Neutrophil (primary cell): ENCODE results near the gene BDKRB1.

Experiments
- H3K27ac ChIP-seq: fragments of 200-600 bp; sonication (generic); 2 replicates; pipeline ENCODE4 v1.5.1; 2016; ENCODE audit warnings: mild to moderate bottlenecking, moderate library complexity
- H3K27me3 ChIP-seq: fragments of 200-600 bp; sonication (generic); 2 replicates; pipeline ENCODE4 v1.6.0; 2016; ENCODE audit warnings: mild to moderate bottlenecking
- H3K36me3 ChIP-seq: fragments of 200-600 bp; sonication (generic); 2 replicates; pipeline ENCODE4 v1.5.1; 2017
- H3K4me1 ChIP-seq, 2 experiments: fragments of 200-600 bp in 1 of 2; sonication (generic) in 1 of 2; 1 replicate in 1 of 2; 2 replicates in 1 of 2; pipeline versions ENCODE4 v1.5.1 to v1.6.1; 2013 to 2016; ENCODE audit warnings: low read depth in 1 of 2, low read length in 1 of 2, mild to moderate bottlenecking in 1 of 2, moderate library complexity in 1 of 2; ENCODE audit not compliant: control insufficient read depth in 1 of 2, insufficient read depth in 1 of 2
- H3K4me3 ChIP-seq, 2 experiments: fragments of 200-600 bp in 1 of 2; sonication (generic) in 1 of 2; 1 replicate in 1 of 2; 2 replicates in 1 of 2; pipeline ENCODE4 v1.5.1; 2013 to 2016; ENCODE audit warnings: low read depth in 1 of 2, low read length in 1 of 2, mild to moderate bottlenecking in 1 of 2, moderate library complexity in 1 of 2
- H3K9me3 ChIP-seq: fragments of 200-600 bp; sonication (generic); 2 replicates; pipeline ENCODE4 v1.5.1; 2016
- TF ChIP-seq, protein P1 (sequence below): fragments of 200-600 bp; sonication (generic); IDR thresholded peaks from 2 replicates; pipeline ENCODE4 v1.5.1; 2016; ENCODE audit warnings: antibody characterized with exemption

Gene BDKRB1

DNA sequence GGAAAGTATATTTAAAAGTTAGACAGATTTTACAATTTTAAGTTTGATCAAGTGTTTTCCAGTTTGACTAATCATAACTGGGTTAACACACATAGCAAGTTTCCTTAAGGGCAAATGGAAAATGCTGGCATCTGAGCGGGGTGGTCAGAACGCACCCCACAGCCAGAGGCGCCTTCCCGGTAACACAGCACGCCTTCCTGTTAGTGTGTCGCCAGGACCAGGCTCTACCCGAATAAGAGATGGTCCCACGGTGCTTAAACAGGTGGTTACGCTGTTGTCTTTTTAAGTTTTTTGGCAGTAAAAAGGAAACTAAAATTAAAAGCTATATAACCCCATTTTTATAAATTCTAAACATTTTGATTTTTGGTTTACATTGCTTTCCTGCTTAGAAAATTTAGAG lies 28.0 kb downstream of the BDKRB1 start:
- TF ChIP-seq, protein P1, sequence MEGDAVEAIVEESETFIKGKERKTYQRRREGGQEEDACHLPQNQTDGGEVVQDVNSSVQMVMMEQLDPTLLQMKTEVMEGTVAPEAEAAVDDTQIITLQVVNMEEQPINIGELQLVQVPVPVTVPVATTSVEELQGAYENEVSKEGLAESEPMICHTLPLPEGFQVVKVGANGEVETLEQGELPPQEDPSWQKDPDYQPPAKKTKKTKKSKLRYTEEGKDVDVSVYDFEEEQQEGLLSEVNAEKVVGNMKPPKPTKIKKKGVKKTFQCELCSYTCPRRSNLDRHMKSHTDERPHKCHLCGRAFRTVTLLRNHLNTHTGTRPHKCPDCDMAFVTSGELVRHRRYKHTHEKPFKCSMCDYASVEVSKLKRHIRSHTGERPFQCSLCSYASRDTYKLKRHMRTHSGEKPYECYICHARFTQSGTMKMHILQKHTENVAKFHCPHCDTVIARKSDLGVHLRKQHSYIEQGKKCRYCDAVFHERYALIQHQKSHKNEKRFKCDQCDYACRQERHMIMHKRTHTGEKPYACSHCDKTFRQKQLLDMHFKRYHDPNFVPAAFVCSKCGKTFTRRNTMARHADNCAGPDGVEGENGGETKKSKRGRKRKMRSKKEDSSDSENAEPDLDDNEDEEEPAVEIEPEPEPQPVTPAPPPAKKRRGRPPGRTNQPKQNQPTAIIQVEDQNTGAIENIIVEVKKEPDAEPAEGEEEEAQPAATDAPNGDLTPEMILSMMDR, result no peak
- peaks cover 57% of the 10 kb centered on the region for H3K36me3 ChIP-seq
- H3K4me3 ChIP-seq, result no peak overlapping the region

DNA sequence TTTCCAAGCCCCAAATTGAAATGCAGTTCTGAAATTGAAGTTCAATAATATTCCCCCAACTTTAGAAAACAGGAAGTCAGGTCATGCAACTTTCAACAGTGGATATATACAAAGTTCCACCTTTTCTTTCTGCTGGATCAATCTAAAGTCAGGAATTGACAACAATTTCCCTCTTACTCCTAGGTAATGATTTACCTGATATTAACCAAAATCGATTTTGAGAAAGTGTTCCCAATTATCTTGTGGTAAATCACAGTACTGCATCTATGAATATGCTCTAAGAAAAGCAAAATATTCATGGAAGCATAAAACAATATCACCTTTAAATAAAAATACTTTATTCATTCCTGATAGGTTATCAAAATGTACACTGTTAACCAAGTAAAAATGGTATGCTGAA lies 28.4 kb downstream of the BDKRB1 start:
- H3K9me3 ChIP-seq, result no peaks in the 10 kb centered on the region
- TF ChIP-seq, protein P1, result no peak
- no peaks in the 10 kb centered on the region for H3K27me3 ChIP-seq
- H3K4me1 ChIP-seq, result no peaks in the 10 kb centered on the region
- H3K4me3 ChIP-seq, result no peak overlapping the region
- no peak overlapping the region for H3K27ac ChIP-seq
- H3K36me3 ChIP-seq, result peaks cover 61% of the 10 kb centered on the region

More for the DNA sequence above, 28.0 kb downstream of the BDKRB1 start:
- no peak overlapping the region for H3K27ac ChIP-seq
- no peaks in the 10 kb centered on the region for H3K4me1 ChIP-seq
- no peaks in the 10 kb centered on the region for H3K9me3 ChIP-seq
- no peaks in the 10 kb centered on the region for H3K27me3 ChIP-seq

DNA sequence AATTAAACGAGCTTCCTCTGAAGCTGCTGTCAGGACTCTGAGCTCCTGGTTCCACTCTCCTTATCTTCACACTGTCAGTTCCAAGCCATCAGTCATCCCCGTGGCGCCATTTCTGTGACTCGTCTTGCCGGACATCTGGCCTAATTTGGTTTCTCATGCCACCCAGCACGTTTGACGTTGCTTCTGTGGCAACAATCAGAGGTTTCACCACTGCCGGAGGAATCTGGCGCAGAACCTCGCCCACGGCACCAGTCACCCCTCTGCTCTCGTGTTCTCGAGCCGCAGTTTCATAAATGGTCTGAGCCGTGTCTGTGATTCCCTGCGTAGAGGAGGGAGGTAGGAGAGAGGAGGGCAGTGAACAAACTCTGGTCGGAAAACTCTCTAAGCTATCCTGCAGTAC lies 29.7 kb downstream of the BDKRB1 start:
- H3K4me1 ChIP-seq, result no peaks in the 10 kb centered on the region
- H3K27ac ChIP-seq, result no peak overlapping the region
- no peaks in the 10 kb centered on the region for H3K27me3 ChIP-seq
- TF ChIP-seq, protein P1, result no peak
- peaks cover 70% of the 10 kb centered on the region for H3K36me3 ChIP-seq
- H3K9me3 ChIP-seq, result no peaks in the 10 kb centered on the region
- H3K4me3 ChIP-seq, result no peak overlapping the region

DNA sequence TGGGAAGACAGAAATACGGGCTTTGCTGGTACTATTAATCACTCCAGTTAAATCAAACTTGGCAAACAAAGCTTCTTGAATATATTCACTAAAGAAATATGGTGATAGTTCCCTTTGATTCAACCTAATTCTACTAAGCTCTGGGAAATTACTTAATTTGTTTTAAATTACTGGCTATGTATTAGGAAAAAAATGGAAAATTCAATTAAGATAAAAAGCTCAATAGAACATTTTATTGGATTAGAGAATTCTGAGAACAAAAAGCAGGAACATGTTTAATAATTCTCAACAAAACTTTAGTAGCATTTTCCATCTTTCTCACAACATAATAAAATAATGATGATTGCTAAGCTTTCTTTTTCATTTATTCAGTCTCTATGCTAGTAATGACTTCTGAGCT lies 30.2 kb downstream of the BDKRB1 start:
- H3K36me3 ChIP-seq, result peaks cover 76% of the 10 kb centered on the region
- TF ChIP-seq, protein P1, result no peak

DNA sequence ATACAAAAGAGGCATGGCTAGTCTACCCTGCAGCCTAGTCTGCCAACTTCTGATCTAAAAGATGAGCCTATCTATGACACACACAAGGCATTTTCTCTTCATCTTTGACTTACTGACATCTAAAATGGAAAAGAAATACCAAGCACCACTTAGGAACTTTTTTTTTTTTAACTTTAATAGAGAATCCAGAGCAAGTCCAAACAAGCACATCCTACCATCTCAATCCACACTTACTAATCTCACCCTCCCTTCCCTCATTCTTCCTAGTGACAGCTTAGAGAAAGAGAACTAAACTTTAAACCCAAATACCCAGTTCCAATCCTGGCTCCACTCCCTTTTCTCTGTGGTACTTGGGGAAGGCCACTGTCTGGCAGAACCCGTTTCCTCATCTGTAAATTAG lies 31.8 kb downstream of the BDKRB1 start:
- Histone ChIP-seq H3K4me3 (no peak overlapping the region), H3K27ac (no peak overlapping the region), H3K9me3 (no peaks in the 10 kb centered on the region), H3K4me1 (no peaks in the 10 kb centered on the region), H3K36me3 (peaks cover 77% of the 10 kb centered on the region), H3K27me3 (no peaks in the 10 kb centered on the region)
- TF ChIP-seq, protein P1, result no peak

More for the DNA sequence above, 30.2 kb downstream of the BDKRB1 start:
- Histone ChIP-seq H3K9me3 (no peaks in the 10 kb centered on the region), H3K4me3 (no peak overlapping the region), H3K27me3 (no peaks in the 10 kb centered on the region), H3K4me1 (no peaks in the 10 kb centered on the region), H3K27ac (no peak overlapping the region)

DNA sequence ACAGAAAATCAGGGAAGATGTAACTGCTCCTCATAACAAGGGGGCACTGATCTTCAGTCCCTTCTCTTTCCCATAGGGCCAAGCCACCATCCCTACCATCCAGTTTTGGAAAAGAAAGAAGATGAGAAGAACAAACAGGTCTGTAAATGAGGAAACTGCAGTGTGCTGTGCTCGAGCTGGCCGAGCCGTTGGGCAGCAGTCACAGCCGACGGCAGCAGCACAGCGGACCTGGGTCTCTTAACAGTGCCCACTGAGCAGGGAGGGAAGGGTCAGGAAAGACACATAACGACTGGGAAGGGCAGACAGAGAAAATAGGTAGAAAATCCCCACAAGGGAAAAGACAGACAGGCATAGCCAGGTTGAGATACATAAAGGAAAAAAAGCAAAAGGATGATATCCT lies 38.2 kb downstream of the BDKRB1 start:
- Histone ChIP-seq H3K4me3 (no peak overlapping the region), H3K27me3 (no peaks in the 10 kb centered on the region), H3K36me3 (peaks cover 57% of the 10 kb centered on the region), H3K4me1 (no peaks in the 10 kb centered on the region), H3K27ac (no peak overlapping the region), H3K9me3 (no peaks in the 10 kb centered on the region)
- TF ChIP-seq, protein P1, result no peak
